Natural killer cell (primary cell): ENCODE results near the gene NFIB. TPM values are rescaled to one million over a fixed set of nuclear protein-coding genes. Genes with fewer than 3 reads are reported as not detected.

Source experiments
- ATAC-seq, 3 donors: fragments of 150-1000 bp in 2 of 3; fragments of 200-7000 bp in 1 of 3; cut with Tn5 transposase; 1 replicate in 1 of 3; 2 replicates in 2 of 3; pipeline ENCODE4 v1.10.0; 2021; ENCODE audit warnings: mild to moderate bottlenecking in 2 of 3, moderate library complexity in 2 of 3
- DNase-seq, 2 donors: peaks; one replicate each; pipeline versions ENCODE4 v3.0.0 to v3.0.0-alpha.2; 2013 to 2021; ENCODE audit warnings: mixed read lengths in 1 of 2
- H3K27ac ChIP-seq: one replicate; pipeline ENCODE4 v1.5.1; 2013; ENCODE audit warnings: mild to moderate bottlenecking, low read length
- H3K27me3 ChIP-seq: one replicate; pipeline ENCODE4 v1.6.1; 2013; ENCODE audit warnings: low read length; ENCODE audit not compliant: control insufficient read depth, insufficient read depth
- H3K36me3 ChIP-seq: one replicate; pipeline ENCODE4 v1.6.1; 2013; ENCODE audit warnings: low read length; ENCODE audit not compliant: control insufficient read depth, insufficient read depth
- H3K4me1 ChIP-seq: one replicate; pipeline ENCODE4 v1.6.1; 2013; ENCODE audit warnings: low read length; ENCODE audit not compliant: control insufficient read depth, insufficient read depth
- H3K4me3 ChIP-seq: one replicate; pipeline ENCODE4 v1.5.1; 2013; ENCODE audit warnings: low read length
- H3K9me3 ChIP-seq: one replicate; pipeline ENCODE4 v1.6.1; 2013; ENCODE audit warnings: low read length; ENCODE audit not compliant: control insufficient read depth, insufficient read depth
- H3K27ac Mint-ChIP-seq, 2 donors: one replicate each; pipeline ENCODE4 v1.8.0; 2022; ENCODE audit warnings: mild to moderate bottlenecking in 2 of 2, mixed read lengths in 2 of 2, moderate library complexity in 1 of 2
- H3K27me3 Mint-ChIP-seq, 2 donors: one replicate each; pipeline ENCODE4 v1.8.0; 2022; ENCODE audit warnings: low read depth in 2 of 2, mixed read lengths in 2 of 2
- H3K36me3 Mint-ChIP-seq: one replicate; pipeline ENCODE4 v1.8.0; 2022; ENCODE audit warnings: mixed read lengths
- H3K4me1 Mint-ChIP-seq, 2 donors: one replicate each; pipeline ENCODE4 v1.8.0; 2022; ENCODE audit warnings: mixed read lengths in 2 of 2
- H3K4me3 Mint-ChIP-seq: one replicate; pipeline ENCODE4 v1.8.0; 2022; ENCODE audit warnings: mild to moderate bottlenecking, moderate library complexity, mixed read lengths
- H3K9me3 Mint-ChIP-seq, 2 donors: one replicate each; pipeline ENCODE4 v1.8.0; 2022; ENCODE audit warnings: mixed read lengths in 2 of 2
- WGBS: methylation state at CpG from one replicate; pipeline ENCODE4 v1.1.7; 2013; ENCODE audit warnings: missing lambda C conversion rate; ENCODE audit not compliant: insufficient coverage; 5-methylcytosine and 5-hydroxymethylcytosine counted together
- intact Hi-C: fragments of 100-400 bp; cut with micrococcal nuclease; formaldehyde crosslinking; loops from one replicate; pipeline ENCODE4 v1.14.2; 2022
- total RNA-seq, 4 donors: library from RNA; stranded (reverse); fragments of 120-200 nt in 1 of 4; gene quantifications; one replicate each; pipeline versions ENCODE4 v1.2.3 to v1.2.4, GENCODE V29; 2013 to 2022
- TF ChIP-seq, protein P1 (sequence below): fragments of 200-600 bp; IDR thresholded peaks from one replicate; pipeline ENCODE4 v1.8.0; 2022; ENCODE audit warnings: antibody characterized with exemption

Gene NFIB
- total RNA-seq, 3 donors from 2014 or later (not counting 1 experiment from before 2014, with no cell fraction given): 0.20 to 0.21 TPM; not detected in 1

DNA sequence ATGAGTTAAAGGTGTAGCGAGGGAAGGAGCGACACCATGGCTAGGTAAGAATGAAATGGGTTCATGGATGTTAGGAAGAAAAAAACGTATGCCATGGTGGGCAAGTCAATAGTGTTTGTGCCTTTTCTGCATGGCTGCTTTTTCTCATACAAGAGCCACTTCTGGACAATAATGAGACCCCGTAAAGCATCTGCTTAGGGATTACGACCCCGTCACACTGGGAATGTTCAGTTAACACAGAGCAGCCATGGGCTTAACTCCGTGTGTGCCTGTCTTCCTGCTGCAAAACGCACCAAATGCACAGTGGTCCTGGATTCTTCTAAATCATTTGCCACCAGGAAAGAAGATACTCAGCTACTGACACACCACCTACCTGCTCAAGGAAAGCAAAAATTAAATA, 81.8 kb downstream of the NFIB start:
- H3K4me3 Mint-ChIP-seq: no peak overlapping the region
- H3K9me3 Mint-ChIP-seq: peaks cover 0 to 2% of the 10 kb centered on the region in 2 donors
- WGBS: 92% methylated on average over 8 of the region's 8 CpGs
- H3K27ac Mint-ChIP-seq: no peak overlapping the region
- H3K4me1 Mint-ChIP-seq: no peaks in the 10 kb centered on the region
- no peaks in the 10 kb centered on the region for H3K36me3 Mint-ChIP-seq
- Histone ChIP-seq H3K36me3 (no peaks in the 10 kb centered on the region), H3K4me1 (no peaks in the 10 kb centered on the region), H3K9me3 (no peaks in the 10 kb centered on the region), H3K27me3 (no peaks in the 10 kb centered on the region), H3K27ac (no peak overlapping the region), H3K4me3 (no peak overlapping the region)
- DNase-seq (no peak), ATAC-seq (no peak)
- H3K27me3 Mint-ChIP-seq: no peaks in the 10 kb centered on the region
- intact Hi-C loops: no loop called here
- TF ChIP-seq, protein P1, sequence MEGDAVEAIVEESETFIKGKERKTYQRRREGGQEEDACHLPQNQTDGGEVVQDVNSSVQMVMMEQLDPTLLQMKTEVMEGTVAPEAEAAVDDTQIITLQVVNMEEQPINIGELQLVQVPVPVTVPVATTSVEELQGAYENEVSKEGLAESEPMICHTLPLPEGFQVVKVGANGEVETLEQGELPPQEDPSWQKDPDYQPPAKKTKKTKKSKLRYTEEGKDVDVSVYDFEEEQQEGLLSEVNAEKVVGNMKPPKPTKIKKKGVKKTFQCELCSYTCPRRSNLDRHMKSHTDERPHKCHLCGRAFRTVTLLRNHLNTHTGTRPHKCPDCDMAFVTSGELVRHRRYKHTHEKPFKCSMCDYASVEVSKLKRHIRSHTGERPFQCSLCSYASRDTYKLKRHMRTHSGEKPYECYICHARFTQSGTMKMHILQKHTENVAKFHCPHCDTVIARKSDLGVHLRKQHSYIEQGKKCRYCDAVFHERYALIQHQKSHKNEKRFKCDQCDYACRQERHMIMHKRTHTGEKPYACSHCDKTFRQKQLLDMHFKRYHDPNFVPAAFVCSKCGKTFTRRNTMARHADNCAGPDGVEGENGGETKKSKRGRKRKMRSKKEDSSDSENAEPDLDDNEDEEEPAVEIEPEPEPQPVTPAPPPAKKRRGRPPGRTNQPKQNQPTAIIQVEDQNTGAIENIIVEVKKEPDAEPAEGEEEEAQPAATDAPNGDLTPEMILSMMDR: no peak

GRCh38 chr9:14231196-14231990, 82.5 kb downstream of the NFIB start:
- TF ChIP-seq, protein P1: no peak
- no peak overlapping the region for H3K27ac Mint-ChIP-seq
- no peak for ATAC-seq
- intact Hi-C loops: no loop called here
- no peaks in the 10 kb centered on the region for H3K27me3 Mint-ChIP-seq
- H3K4me3 Mint-ChIP-seq: no peak overlapping the region
- no peak for DNase-seq
- peaks cover 0 to 2% of the 10 kb centered on the region in 2 donors for H3K9me3 Mint-ChIP-seq
- 50% methylated on average over 2 of the region's 5 CpGs for WGBS
- Histone ChIP-seq H3K4me1 (no peaks in the 10 kb centered on the region), H3K36me3 (no peaks in the 10 kb centered on the region), H3K4me3 (no peak overlapping the region), H3K27me3 (no peaks in the 10 kb centered on the region), H3K27ac (no peak overlapping the region), H3K9me3 (no peaks in the 10 kb centered on the region)
- H3K36me3 Mint-ChIP-seq: no peaks in the 10 kb centered on the region
- H3K4me1 Mint-ChIP-seq: no peaks in the 10 kb centered on the region

- intact Hi-C loops: no loop called here
- Mint-ChIP-seq H3K9me3 (no peaks in the 10 kb centered on the region), H3K36me3 (no peaks in the 10 kb centered on the region), H3K27ac (no peak overlapping the region), H3K4me1 (no peaks in the 10 kb centered on the region), H3K27me3 (no peaks in the 10 kb centered on the region), H3K4me3 (no peak overlapping the region)
- Histone ChIP-seq H3K4me3 (no peak overlapping the region), H3K27ac (no peak overlapping the region), H3K9me3 (no peaks in the 10 kb centered on the region), H3K27me3 (no peaks in the 10 kb centered on the region), H3K36me3 (no peaks in the 10 kb centered on the region), H3K4me1 (no peaks in the 10 kb centered on the region)
- TF ChIP-seq, protein P1: no peak
- ATAC-seq: no peak
- WGBS: no CpG with 5 or more reads among the region's 1 CpG
- no peak for DNase-seq
These were observed 85.3 kb downstream of the NFIB start for GRCh38 chr9:14228602-14229001.
